Forelimb muscle (tissue), 1 donor: ENCODE results near the gene SPAG5. TPM values are rescaled to one million over a fixed set of nuclear protein-coding genes. Genes with fewer than 3 reads are reported as not detected.

Source experiments
- DNase-seq: peaks from one replicate; pipeline ENCODE4 v3.0.0-alpha.2; 2013; ENCODE audit warnings: low read depth
- polyA plus RNA-seq: library from polyadenylated mRNA; unstranded; fragments of 120-200 nt; gene quantifications from one replicate; pipeline ENCODE4 v1.2.1, GENCODE V29; 2013; ENCODE audit not compliant: insufficient read length

The SPAG5 gene
- polyA plus RNA-seq, 1 donor, result 18.5 TPM

GRCh38 chr17:28573966-28574480, 24.8 kb downstream of the SPAG5 start:
- no peak for DNase-seq

DNA sequence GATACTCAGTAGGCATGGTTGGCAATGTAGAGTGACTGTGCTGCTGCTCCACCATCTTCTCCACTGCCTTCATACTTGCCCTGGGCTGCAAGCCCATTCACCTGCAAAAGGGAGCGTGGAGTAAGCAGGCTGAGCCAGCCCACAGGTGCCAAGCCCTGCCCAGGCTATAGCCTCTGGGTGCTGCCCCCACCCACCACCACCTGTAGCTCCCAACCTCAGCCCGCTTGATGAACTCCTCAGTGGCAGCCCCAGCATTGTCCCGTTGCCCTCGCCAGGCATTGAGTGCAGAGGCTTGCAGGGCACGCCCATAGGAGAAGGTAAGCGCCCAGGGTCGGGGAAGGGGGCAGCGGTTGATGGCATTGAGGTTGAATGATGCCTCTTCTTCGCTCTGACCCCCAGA, 25.3 kb downstream of the SPAG5 start:
- no peak for DNase-seq

DNA sequence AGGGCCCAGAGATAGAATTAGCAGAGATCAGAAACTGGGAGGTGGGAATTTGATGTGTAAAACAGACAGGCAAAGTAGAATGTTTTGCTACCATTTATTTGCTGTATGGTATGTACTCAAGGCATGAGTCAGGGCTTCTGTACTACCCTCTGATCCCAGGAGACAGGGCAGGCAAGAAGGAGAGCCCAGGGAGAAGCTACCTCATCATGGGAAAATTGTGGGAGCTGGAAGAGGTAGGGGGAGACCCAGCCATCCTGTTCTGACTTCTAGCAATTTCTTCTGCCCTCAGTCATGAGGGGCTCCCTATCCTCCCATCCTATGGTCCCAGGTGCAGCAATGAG, 25.8 kb downstream of the SPAG5 start:
- no peak for DNase-seq

GRCh38 chr17:28572259-28573039, 26.4 kb downstream of the SPAG5 start:
- DNase-seq, result no peak

DNA sequence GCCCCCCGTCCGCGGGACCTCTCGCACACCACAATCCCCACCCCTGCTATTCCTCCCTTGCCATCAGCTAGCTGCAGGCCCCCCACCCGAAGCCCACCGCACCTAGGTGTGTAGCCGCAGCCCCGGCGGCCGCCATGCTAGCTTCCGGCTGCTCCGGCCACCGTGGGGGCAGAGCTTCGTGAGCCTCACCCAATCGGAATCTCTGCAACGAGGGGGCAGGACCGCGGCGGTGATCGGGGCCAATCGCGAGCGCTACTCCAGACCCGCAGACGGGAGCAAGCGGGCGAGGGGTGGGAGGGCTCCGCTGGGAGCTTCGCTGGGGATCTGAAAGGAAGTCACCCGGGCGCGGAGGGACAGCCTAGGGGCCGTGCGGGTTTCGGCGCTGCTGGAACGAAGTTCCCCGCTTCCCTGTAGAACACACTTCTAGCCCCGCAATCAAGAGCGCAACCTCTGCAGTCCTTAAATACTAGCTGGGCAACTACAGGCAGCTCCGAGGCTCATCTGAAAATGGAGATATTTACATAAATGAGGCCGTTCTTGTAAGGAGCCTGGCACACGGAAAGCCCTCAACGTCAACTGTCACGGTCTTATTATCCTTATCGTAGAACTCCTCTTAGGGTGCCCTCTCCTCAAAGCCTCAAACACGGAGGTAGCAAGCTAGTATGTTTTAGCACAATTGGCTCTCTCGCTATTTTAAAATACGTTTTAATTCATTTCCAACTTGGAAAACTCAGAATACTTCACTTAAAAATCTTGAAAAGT, 27.3 kb downstream of the SPAG5 start, which contains the start of gene PIGS:
TSS of gene PIGS (minus strand) at position 164 of the 762 bp plus-strand sequence. CDS start at position 136, 28 bp downstream.
- peak; percentile 54 for DNase-seq

GRCh38 chr17:28570716-28571360, 28.0 kb downstream of the SPAG5 start:
- no peak for DNase-seq

- DNase-seq, result no peak
Measured at GRCh38 chr17:28569446-28569845, 29.4 kb downstream of the SPAG5 start.

GRCh38 chr17:28567604-28568003, 31.2 kb downstream of the SPAG5 start:
- no peak for DNase-seq

GRCh38 chr17:28563475-28563874, 35.4 kb downstream of the SPAG5 start:
- no peak for DNase-seq

GRCh38 chr17:28555022-28555421, 43.8 kb downstream of the SPAG5 start:
- no peak for DNase-seq

DNA sequence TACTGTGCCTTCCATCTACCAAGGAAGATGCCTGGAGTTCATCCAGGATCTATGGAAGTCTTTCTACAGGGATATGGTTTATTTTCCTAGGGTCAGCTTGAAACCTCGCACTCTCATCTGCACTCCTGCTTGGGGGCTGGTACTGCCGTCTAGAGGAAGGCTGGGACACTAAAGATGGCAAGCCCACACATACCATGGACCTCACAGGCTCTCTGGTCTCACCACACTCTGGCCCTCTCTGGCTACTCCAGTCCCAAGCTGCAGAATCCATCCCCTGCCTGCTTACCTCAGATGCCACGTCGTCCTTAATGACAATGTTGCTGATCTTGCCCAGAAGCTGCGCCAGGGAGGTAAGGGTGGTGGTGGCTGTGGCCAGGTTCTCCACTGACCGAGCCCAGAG, 44.3 kb downstream of the SPAG5 start:
- no peak for DNase-seq

GRCh38 chr17:28553000-28553505, 45.8 kb downstream of the SPAG5 start:
- no peak for DNase-seq

DNA sequence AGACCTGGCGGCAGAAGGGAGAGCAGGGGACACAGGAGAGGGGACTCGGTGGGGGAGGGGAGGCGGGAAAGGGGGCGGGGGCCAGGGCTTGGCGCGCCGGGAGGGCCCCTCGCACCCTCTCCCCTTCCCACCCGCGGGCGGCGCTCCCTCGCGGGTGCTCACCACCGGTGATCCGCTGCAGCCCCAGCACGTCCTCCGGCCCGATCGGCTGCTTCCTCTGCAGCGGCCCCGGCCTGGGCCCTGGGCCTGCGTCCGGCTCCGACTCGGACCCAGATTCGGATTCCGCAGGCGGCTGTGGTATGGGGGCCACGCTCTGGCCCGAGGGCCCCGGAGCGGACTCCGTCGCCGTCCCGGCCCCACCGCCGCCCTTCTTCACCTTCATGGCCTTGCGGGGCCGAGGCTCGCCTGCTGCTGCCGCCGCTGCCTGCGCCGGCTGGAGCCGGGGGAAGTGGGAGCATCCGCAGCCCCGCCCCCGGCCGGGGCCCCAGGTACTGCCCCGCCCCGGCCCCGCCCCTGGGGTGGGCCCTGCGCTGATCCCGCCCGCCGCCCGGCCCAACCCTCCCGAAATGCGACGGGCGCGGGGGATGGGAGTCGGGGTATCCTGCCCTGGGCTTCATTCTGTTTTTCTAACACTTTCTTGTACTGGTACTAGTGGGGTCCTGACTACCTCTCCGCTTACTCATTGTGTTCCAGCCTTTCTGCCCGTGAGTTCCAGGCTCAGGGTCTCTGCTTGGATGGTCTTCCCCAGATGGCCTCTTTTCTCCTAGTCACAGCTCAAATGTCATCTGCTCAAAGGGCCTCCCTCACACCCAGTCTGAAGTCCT, 46.4 kb downstream of the SPAG5 start, which contains the start of gene UNC119:
TSS of gene UNC119 (minus strand) at position 449 of the 824 bp plus-strand sequence. CDS start at position 382, 67 bp downstream.
- DNase-seq, result peak; percentile 40

GRCh38 chr17:28551421-28552175, 47.2 kb downstream of the SPAG5 start:
- DNase-seq, result no peak

GRCh38 chr17:28550858-28551257, 48.0 kb downstream of the SPAG5 start:
- DNase-seq, result no peak

- DNase-seq, result no peak
Measured at GRCh38 chr17:28549236-28550132, 49.3 kb downstream of the SPAG5 start.

GRCh38 chr17:28548417-28549130, 50.3 kb downstream of the SPAG5 start:
- DNase-seq, result no peak

DNA sequence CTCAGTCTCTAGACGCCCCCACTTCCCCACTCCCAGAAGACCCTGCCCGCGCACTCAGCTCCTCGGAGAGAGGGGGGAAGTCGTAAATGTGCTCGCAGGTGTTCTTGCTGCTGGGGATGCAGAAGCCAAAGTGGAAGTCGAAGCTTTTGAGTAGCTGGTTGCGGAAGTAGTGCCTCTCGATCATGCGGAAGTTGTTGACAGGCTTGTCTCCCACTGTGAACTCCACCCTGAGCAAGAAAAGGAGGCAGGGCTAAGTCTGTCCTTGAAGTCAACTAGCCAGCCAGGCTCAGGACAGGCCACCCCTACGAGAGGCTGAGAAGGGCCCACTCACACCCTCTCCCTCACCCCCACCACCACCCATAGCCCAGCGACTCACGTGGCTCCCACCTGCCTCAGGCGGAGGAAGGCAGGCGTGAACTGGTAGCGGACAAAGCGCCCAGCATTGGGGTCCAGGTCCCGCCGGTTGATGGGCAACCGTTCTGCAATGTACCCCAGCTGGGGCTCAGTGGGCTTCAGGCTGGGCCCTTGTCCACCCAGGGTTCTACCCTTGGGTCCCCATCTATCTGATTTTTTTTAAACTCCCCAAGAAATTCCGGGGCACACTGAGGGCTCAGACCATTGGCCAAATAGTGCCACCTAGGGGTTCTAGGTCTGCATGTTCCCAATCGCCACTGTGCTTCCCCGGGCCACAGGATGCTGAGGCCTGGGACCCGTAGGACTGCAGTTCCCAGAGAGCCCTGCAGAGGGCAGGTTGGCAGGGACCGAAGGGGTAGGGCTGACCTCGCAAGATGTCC, 51.0 kb downstream of the SPAG5 start:
- no peak for DNase-seq
